ENCODE data around the gene WDR73.
"Not testable (repeated sequence)": the region's sequence is repeated elsewhere in the genome, so short reads cannot be mapped to it uniquely, and the experiment has no call there.

DNA sequence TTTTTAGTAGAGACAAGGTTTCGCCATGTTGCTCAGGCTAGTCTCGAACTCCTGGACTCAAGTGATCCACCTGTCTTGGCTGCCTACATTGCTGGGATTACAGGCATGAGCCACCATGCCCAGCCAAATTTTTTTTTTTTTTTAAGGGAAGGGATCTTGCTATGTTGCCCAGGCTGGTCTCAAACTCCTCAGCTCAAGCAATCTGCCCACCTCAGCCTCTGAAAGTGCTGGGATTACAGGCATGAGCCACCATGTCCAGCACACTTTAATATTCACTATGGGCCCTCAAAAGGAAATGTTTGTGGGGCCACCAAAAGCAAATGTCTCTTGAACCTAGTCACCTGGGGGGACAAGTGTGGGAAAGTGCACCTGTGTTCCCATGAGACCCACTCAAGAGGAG is 11.4 kb downstream of the WDR73 start:
- TF ChIP-seq POLR2AphosphoS5 (IDR thresholded peaks at IDR 0.05; ENCODE audit: borderline replicate concordance, low read depth, low read length); EZH2 (IDR thresholded peaks at IDR 0.05); FOXP2 (optimal IDR thresholded peaks at IDR 0.05; ENCODE audit: control extremely low read depth, extremely low read length, insufficient read depth): not testable (repeated sequence)
